ENCODE data around the gene GLI1. TPM values are rescaled to one million over a fixed set of nuclear protein-coding genes. Genes with fewer than 3 reads are reported as not detected.

Gene GLI1
- total and polyA plus RNA-seq, 7 donors: 0.60 to 3.9 (median 1.5) TPM; not detected in 2

DNA sequence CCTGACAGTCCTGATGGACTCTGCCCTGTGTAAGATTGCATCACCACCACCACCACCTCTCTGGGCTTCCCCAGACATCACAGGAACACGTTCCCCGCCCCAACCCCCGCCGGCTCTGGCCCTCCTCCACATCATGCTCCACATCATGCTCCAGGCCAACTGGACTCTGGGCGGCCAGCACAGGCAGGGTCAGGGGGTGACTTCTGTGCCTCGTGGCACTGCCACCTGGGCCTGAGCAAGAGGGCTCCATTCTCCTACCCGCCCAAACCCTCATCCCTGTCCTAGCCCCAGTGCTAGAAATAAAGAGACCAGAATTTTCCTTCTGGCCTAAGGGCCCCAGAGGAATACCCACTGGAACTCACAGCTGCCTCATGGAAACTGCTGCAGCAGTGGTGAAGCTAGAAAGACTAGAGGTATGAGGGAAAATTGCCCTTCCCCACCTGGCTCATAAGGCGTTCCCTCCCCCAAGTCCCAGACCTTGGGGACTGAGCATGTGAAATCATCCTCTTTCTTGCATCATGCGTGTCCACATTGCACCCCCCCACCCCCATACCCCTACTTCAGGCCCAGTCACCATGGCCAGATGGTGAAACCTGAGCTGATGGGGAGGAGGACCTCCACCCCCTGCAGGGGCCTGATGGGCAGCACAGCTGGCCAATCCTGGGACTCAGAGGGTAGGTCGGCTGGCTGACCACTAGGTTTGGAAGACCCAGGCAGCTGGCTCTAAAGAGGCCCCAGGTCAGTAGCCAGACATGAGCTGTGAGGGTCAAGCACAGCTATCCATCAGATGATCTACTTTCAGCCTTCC is 4.8 kb upstream of the GLI1 start, which contains the start of gene INHBE:
Gene INHBE (plus strand): TSS at position 742 of the 808 bp plus-strand sequence. CDS start 230 bp downstream, outside the sequence.
- Histone ChIP-seq H3K4me1 (peaks cover 4 to 29% (median 13%) of the 10 kb centered on the region in 4 donors), H3K27ac (no peak within 1 kb of the TSS), H3K9me3 (no peaks in the 10 kb centered on the region), H3K4me3 (no peak within 1 kb of the TSS), H3K27me3 (peaks cover 0 to 7% (median 0%) of the 10 kb centered on the region in 3 donors), H3K36me3 (no peaks in the 10 kb centered on the region)
- intact Hi-C loops (cut with DNase I): no loop called here
- no peak for DNase-seq
- no peak for TF ChIP-seq EP300 (IDR thresholded peaks at IDR 0.05)
- TF ChIP-seq POLR2AphosphoS5 (IDR thresholded peaks at IDR 0.05): no peak
- no peak for TF ChIP-seq POLR2A (IDR thresholded peaks at IDR 0.05)
- TF ChIP-seq, protein P1, sequence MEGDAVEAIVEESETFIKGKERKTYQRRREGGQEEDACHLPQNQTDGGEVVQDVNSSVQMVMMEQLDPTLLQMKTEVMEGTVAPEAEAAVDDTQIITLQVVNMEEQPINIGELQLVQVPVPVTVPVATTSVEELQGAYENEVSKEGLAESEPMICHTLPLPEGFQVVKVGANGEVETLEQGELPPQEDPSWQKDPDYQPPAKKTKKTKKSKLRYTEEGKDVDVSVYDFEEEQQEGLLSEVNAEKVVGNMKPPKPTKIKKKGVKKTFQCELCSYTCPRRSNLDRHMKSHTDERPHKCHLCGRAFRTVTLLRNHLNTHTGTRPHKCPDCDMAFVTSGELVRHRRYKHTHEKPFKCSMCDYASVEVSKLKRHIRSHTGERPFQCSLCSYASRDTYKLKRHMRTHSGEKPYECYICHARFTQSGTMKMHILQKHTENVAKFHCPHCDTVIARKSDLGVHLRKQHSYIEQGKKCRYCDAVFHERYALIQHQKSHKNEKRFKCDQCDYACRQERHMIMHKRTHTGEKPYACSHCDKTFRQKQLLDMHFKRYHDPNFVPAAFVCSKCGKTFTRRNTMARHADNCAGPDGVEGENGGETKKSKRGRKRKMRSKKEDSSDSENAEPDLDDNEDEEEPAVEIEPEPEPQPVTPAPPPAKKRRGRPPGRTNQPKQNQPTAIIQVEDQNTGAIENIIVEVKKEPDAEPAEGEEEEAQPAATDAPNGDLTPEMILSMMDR (IDR thresholded peaks at IDR 0.05): no peak
- 60 to 71% methylated on average over 10 of the region's 10 CpGs for WGBS, 2 donors

DNA sequence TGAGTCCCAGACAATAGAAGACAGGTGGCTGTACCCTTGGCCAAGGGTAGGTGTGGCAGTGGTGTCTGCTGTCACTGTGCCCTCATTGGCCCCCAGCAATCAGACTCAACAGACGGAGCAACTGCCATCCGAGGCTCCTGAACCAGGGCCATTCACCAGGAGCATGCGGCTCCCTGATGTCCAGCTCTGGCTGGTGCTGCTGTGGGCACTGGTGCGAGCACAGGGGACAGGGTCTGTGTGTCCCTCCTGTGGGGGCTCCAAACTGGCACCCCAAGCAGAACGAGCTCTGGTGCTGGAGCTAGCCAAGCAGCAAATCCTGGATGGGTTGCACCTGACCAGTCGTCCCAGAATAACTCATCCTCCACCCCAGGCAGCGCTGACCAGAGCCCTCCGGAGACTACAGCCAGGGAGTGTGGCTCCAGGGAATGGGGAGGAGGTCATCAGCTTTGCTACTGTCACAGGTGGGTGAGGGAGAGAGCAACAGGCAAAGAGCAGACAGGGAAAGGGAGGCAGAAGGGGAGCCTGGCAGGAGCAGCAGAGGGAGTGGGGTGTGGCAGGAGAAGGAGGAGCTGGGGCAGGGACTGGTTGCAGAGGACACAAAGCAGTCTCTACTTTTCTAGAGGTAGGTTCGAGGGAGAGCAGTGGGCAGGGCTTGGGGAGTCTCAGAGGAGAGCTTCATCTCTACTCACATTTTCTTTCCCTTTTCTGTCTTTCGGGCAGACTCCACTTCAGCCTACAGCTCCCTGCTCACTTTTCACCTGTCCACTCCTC is 4.0 kb upstream of the GLI1 start:
- Histone ChIP-seq H3K27me3 (peaks cover 0 to 10% (median 0%) of the 10 kb centered on the region in 3 donors), H3K36me3 (no peaks in the 10 kb centered on the region), H3K4me3 (no peak overlapping the region), H3K9me3 (no peaks in the 10 kb centered on the region), H3K27ac (no peak overlapping the region), H3K4me1 (peaks cover 4 to 37% (median 20%) of the 10 kb centered on the region in 4 donors)
- DNase-seq: no peak
- WGBS, 2 donors: 32 to 59% methylated on average over 10 of the region's 10 CpGs
- intact Hi-C loops (cut with DNase I): no loop called here
- TF ChIP-seq, protein P1 (IDR thresholded peaks at IDR 0.05): no peak
- TF ChIP-seq EP300 (IDR thresholded peaks at IDR 0.05) (no peak), POLR2A (IDR thresholded peaks at IDR 0.05) (no peak), POLR2AphosphoS5 (IDR thresholded peaks at IDR 0.05) (no peak)

DNA sequence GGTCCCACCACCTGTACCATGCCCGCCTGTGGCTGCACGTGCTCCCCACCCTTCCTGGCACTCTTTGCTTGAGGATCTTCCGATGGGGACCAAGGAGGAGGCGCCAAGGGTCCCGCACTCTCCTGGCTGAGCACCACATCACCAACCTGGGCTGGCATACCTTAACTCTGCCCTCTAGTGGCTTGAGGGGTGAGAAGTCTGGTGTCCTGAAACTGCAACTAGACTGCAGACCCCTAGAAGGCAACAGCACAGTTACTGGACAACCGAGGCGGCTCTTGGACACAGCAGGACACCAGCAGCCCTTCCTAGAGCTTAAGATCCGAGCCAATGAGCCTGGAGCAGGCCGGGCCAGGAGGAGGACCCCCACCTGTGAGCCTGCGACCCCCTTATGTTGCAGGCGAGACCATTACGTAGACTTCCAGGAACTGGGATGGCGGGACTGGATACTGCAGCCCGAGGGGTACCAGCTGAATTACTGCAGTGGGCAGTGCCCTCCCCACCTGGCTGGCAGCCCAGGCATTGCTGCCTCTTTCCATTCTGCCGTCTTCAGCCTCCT is 3.4 kb upstream of the GLI1 start:
- WGBS, 2 donors: 34 to 40% methylated on average over 15 of the region's 15 CpGs
- intact Hi-C loops (cut with DNase I): no loop called here
- no peaks in the 10 kb centered on the region for H3K36me3 ChIP-seq

DNA sequence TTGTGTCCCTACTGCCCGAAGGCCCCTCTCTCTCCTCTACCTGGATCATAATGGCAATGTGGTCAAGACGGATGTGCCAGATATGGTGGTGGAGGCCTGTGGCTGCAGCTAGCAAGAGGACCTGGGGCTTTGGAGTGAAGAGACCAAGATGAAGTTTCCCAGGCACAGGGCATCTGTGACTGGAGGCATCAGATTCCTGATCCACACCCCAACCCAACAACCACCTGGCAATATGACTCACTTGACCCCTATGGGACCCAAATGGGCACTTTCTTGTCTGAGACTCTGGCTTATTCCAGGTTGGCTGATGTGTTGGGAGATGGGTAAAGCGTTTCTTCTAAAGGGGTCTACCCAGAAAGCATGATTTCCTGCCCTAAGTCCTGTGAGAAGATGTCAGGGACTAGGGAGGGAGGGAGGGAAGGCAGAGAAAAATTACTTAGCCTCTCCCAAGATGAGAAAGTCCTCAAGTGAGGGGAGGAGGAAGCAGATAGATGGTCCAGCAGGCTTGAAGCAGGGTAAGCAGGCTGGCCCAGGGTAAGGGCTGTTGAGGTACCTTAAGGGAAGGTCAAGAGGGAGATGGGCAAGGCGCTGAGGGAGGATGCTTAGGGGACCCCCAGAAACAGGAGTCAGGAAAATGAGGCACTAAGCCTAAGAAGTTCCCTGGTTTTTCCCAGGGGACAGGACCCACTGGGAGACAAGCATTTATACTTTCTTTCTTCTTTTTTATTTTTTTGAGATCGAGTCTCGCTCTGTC is 2.7 kb upstream of the GLI1 start:
- peaks cover 4 to 43% (median 33%) of the 10 kb centered on the region in 4 donors for H3K4me1 ChIP-seq
- H3K27ac ChIP-seq: no peak overlapping the region
- 87 to 91% methylated on average over 6 of the region's 6 CpGs for WGBS, 2 donors
- DNase-seq: no peak
- no peak for TF ChIP-seq POLR2AphosphoS5 (IDR thresholded peaks at IDR 0.05)
- TF ChIP-seq POLR2A (IDR thresholded peaks at IDR 0.05): no peak
- TF ChIP-seq EP300 (IDR thresholded peaks at IDR 0.05): no peak
- TF ChIP-seq, protein P1 (IDR thresholded peaks at IDR 0.05): no peak
- intact Hi-C loops (cut with DNase I): no loop called here
- peaks cover 0 to 19% (median 0%) of the 10 kb centered on the region in 3 donors for H3K27me3 ChIP-seq
- no peak overlapping the region for H3K4me3 ChIP-seq
- H3K9me3 ChIP-seq: no peaks in the 10 kb centered on the region
- H3K36me3 ChIP-seq: no peaks in the 10 kb centered on the region

More for the DNA sequence above, 3.4 kb upstream of the GLI1 start:
- Histone ChIP-seq H3K9me3 (no peaks in the 10 kb centered on the region), H3K27ac (no peak overlapping the region), H3K4me3 (no peak overlapping the region), H3K27me3 (peaks cover 0 to 16% (median 0%) of the 10 kb centered on the region in 3 donors), H3K4me1 (peaks cover 4 to 42% (median 27%) of the 10 kb centered on the region in 4 donors)
- TF ChIP-seq POLR2A (IDR thresholded peaks at IDR 0.05): no peak
- TF ChIP-seq, protein P1 (IDR thresholded peaks at IDR 0.05): peak in 2 of 4 experiments; percentile 14 to 27
- no peak for DNase-seq
